IgD-negative memory B cell (primary cell): ENCODE data around the gene METTL5. TPM values are rescaled to one million over a fixed set of nuclear protein-coding genes. Genes with fewer than 3 reads are reported as not detected.

Source experiments
- H3K27ac Mint-ChIP-seq, 3 donors: one replicate each; pipeline ENCODE4 v1.8.0; 2020 to 2022; ENCODE audit warnings: mild to moderate bottlenecking in 3 of 3, mixed read lengths in 3 of 3, moderate library complexity in 1 of 3
- H3K27me3 Mint-ChIP-seq: one replicate; pipeline ENCODE4 v1.8.0; 2021; ENCODE audit warnings: mixed read lengths
- H3K36me3 Mint-ChIP-seq: one replicate; pipeline ENCODE4 v1.8.0; 2020; ENCODE audit warnings: mild to moderate bottlenecking, mixed read lengths
- H3K4me1 Mint-ChIP-seq, 3 donors: one replicate each; pipeline ENCODE4 v1.8.0; 2020 to 2022; ENCODE audit warnings: mixed read lengths in 3 of 3, mild to moderate bottlenecking in 1 of 3
- H3K4me3 Mint-ChIP-seq, 4 donors: one replicate each; pipeline ENCODE4 v1.8.0; 2020 to 2022; ENCODE audit warnings: mild to moderate bottlenecking in 4 of 4, mixed read lengths in 4 of 4, moderate library complexity in 3 of 4
- H3K9me3 Mint-ChIP-seq, 3 donors: one replicate each; pipeline ENCODE4 v1.8.0; 2020 to 2021; ENCODE audit warnings: mixed read lengths in 3 of 3, mild to moderate bottlenecking in 1 of 3
- polyA plus RNA-seq: library from polyadenylated mRNA; unstranded; fragments of 300-500 nt; fragmentation: Illumina TruSeq; gene quantifications from one replicate; pipeline ENCODE4 v1.2.3, GENCODE V29; 2021

The METTL5 gene
- polyA plus RNA-seq, 1 donor from 2014 or later: 111 TPM

- peaks cover 0 to 2% (median 0%) of the 10 kb centered on the region in 3 donors for H3K4me1 Mint-ChIP-seq
- H3K36me3 Mint-ChIP-seq: peaks cover 4% of the 10 kb centered on the region
- no peaks in the 10 kb centered on the region for H3K9me3 Mint-ChIP-seq
- H3K4me3 Mint-ChIP-seq: no peak overlapping the region
- peaks cover 2% of the 10 kb centered on the region for H3K27me3 Mint-ChIP-seq
- H3K27ac Mint-ChIP-seq: no peak overlapping the region
Observed at GRCh38 chr2:169778446-169778845, 46.3 kb downstream of the METTL5 start.

GRCh38 chr2:169776252-169776761, 48.4 kb downstream of the METTL5 start:
- Mint-ChIP-seq H3K36me3 (peaks cover 3% of the 10 kb centered on the region), H3K4me1 (peaks cover 0 to 2% (median 0%) of the 10 kb centered on the region in 3 donors), H3K27ac (no peak overlapping the region), H3K9me3 (no peaks in the 10 kb centered on the region), H3K4me3 (no peak overlapping the region), H3K27me3 (no peaks in the 10 kb centered on the region)

- Mint-ChIP-seq H3K4me1 (peaks cover 0 to 2% (median 0%) of the 10 kb centered on the region in 3 donors), H3K4me3 (no peak overlapping the region), H3K9me3 (no peaks in the 10 kb centered on the region), H3K27ac (no peak overlapping the region), H3K36me3 (no peaks in the 10 kb centered on the region), H3K27me3 (no peaks in the 10 kb centered on the region)
Observed at GRCh38 chr2:169775765-169776164, 48.9 kb downstream of the METTL5 start.

GRCh38 chr2:169775354-169775753, 49.4 kb downstream of the METTL5 start:
- Mint-ChIP-seq H3K4me3 (no peak overlapping the region), H3K27me3 (no peaks in the 10 kb centered on the region), H3K27ac (no peak overlapping the region), H3K4me1 (peaks cover 0 to 2% (median 0%) of the 10 kb centered on the region in 3 donors), H3K9me3 (no peaks in the 10 kb centered on the region), H3K36me3 (no peaks in the 10 kb centered on the region)

GRCh38 chr2:169772651-169773050, 52.1 kb downstream of the METTL5 start:
- H3K27me3 Mint-ChIP-seq: peaks cover 8% of the 10 kb centered on the region
- H3K4me1 Mint-ChIP-seq: peaks cover 0 to 8% (median 6%) of the 10 kb centered on the region in 3 donors
- no peak overlapping the region for H3K4me3 Mint-ChIP-seq
- H3K36me3 Mint-ChIP-seq: no peaks in the 10 kb centered on the region
- H3K9me3 Mint-ChIP-seq: no peaks in the 10 kb centered on the region
- no peak overlapping the region for H3K27ac Mint-ChIP-seq

GRCh38 chr2:169771612-169772011, 53.1 kb downstream of the METTL5 start:
- H3K4me1 Mint-ChIP-seq: peaks cover 0 to 14% (median 12%) of the 10 kb centered on the region in 3 donors
- no peak overlapping the region for H3K27ac Mint-ChIP-seq
- H3K36me3 Mint-ChIP-seq: no peaks in the 10 kb centered on the region
- H3K9me3 Mint-ChIP-seq: no peaks in the 10 kb centered on the region
- H3K27me3 Mint-ChIP-seq: peaks cover 14% of the 10 kb centered on the region
- H3K4me3 Mint-ChIP-seq: no peak overlapping the region

- Mint-ChIP-seq H3K27ac (no peak overlapping the region), H3K36me3 (no peaks in the 10 kb centered on the region), H3K9me3 (no peaks in the 10 kb centered on the region), H3K4me1 (peaks cover 0 to 14% (median 12%) of the 10 kb centered on the region in 3 donors), H3K4me3 (no peak overlapping the region), H3K27me3 (peaks cover 14% of the 10 kb centered on the region)
Observed at GRCh38 chr2:169771021-169771420, 53.7 kb downstream of the METTL5 start.

- Mint-ChIP-seq H3K4me1 (peaks cover 0 to 12% (median 12%) of the 10 kb centered on the region in 3 donors), H3K36me3 (no peaks in the 10 kb centered on the region)
Observed at GRCh38 chr2:169768262-169768995, 56.3 kb downstream of the METTL5 start.

GRCh38 chr2:169767243-169767888, 57.3 kb downstream of the METTL5 start:
- Mint-ChIP-seq H3K9me3 (peaks cover 0 to under 1% (median 0%) of the 10 kb centered on the region in 3 donors), H3K27me3 (peaks cover 14% of the 10 kb centered on the region), H3K4me3 (peak overlapping the region; percentile 20 to 77 (median 58)), H3K36me3 (no peaks in the 10 kb centered on the region), H3K4me1 (peaks cover 0 to 12% (median 12%) of the 10 kb centered on the region in 3 donors), H3K27ac (no peak overlapping the region)

More at GRCh38 chr2:169768262-169768995, 56.3 kb downstream of the METTL5 start:
- H3K27me3 Mint-ChIP-seq: peaks cover 14% of the 10 kb centered on the region
- no peaks in the 10 kb centered on the region for H3K9me3 Mint-ChIP-seq
- H3K4me3 Mint-ChIP-seq: peak overlapping the region; percentile 65 to 79 (median 72)
- no peak overlapping the region for H3K27ac Mint-ChIP-seq

- no peak overlapping the region for H3K27ac Mint-ChIP-seq
- H3K4me1 Mint-ChIP-seq: peaks cover 0 to 12% (median 12%) of the 10 kb centered on the region in 3 donors
- peaks cover 0 to 1% (median 0%) of the 10 kb centered on the region in 3 donors for H3K9me3 Mint-ChIP-seq
- H3K27me3 Mint-ChIP-seq: peaks cover 14% of the 10 kb centered on the region
- no peak overlapping the region for H3K4me3 Mint-ChIP-seq
- H3K36me3 Mint-ChIP-seq: no peaks in the 10 kb centered on the region
Observed at GRCh38 chr2:169765523-169765922, 59.2 kb downstream of the METTL5 start.

- Mint-ChIP-seq H3K4me1 (no peaks in the 10 kb centered on the region), H3K36me3 (peaks cover 2% of the 10 kb centered on the region), H3K27ac (no peak overlapping the region), H3K4me3 (no peak overlapping the region), H3K9me3 (peaks cover 0 to 1% (median 0%) of the 10 kb centered on the region in 3 donors), H3K27me3 (peaks cover under 1% of the 10 kb centered on the region)
Observed at GRCh38 chr2:169761970-169762292, 62.8 kb downstream of the METTL5 start.

Other genes with a start within 250 kb of the METTL5 start
- gene PPIG, start 240.6 kb downstream of the METTL5 start, polyA plus RNA-seq: 92.5 TPM
- not detected for gene CFAP210, start 130.5 kb downstream of the METTL5 start, polyA plus RNA-seq
- gene PHOSPHO2, start 130.4 kb downstream of the METTL5 start, polyA plus RNA-seq: 3.8 TPM
- gene KLHL23, start 91.1 kb downstream of the METTL5 start, polyA plus RNA-seq: 1.8 TPM
- 116 TPM for gene SSB, start 26.0 kb downstream of the METTL5 start, polyA plus RNA-seq
- gene UBR3, start 2.5 kb upstream of the METTL5 start, polyA plus RNA-seq: 5.4 TPM